Epithelial cell of esophagus (primary cell): ENCODE data around the gene AQP4.

Experiments
- DNase-seq: peaks from one replicate; pipeline ENCODE4 v3.0.0; 2010; ENCODE audit warnings: low read depth
- H3K4me3 ChIP-seq: 2 replicates; pipeline ENCODE4 v1.5.1; 2011; ENCODE audit warnings: mild to moderate bottlenecking, low read length, control low read depth
- CTCF ChIP-seq: IDR thresholded peaks from 2 replicates; pipeline ENCODE4 v1.5.1; 2011; ENCODE audit warnings: low read depth, mild to moderate bottlenecking, low read length, control low read depth, inconsistent platforms; ENCODE audit not compliant: insufficient read depth; ENCODE audit errors: missing control alignments

The AQP4 gene

GRCh38 chr18:26821181-26821580 is 44.3 kb downstream of the AQP4 start:
- H3K4me3 ChIP-seq: no peak overlapping the region
- no peak for TF ChIP-seq CTCF
- DNase-seq: peak; percentile 54

GRCh38 chr18:26819046-26819445 is 46.5 kb downstream of the AQP4 start:
- H3K4me3 ChIP-seq: no peak overlapping the region
- no peak for DNase-seq
- no peak for TF ChIP-seq CTCF

- DNase-seq: no peak
- TF ChIP-seq CTCF: no peak
- no peak overlapping the region for H3K4me3 ChIP-seq
Observed at GRCh38 chr18:26818461-26818860, 47.0 kb downstream of the AQP4 start.

GRCh38 chr18:26813043-26813442 is 52.5 kb downstream of the AQP4 start:
- peak; percentile 74 for TF ChIP-seq CTCF
- no peak overlapping the region for H3K4me3 ChIP-seq
- peak; percentile 82 for DNase-seq

GRCh38 chr18:26812462-26812861 is 53.0 kb downstream of the AQP4 start:
- DNase-seq: no peak
- no peak overlapping the region for H3K4me3 ChIP-seq
- no peak for TF ChIP-seq CTCF

- H3K4me3 ChIP-seq: no peak overlapping the region
- DNase-seq: no peak
- no peak for TF ChIP-seq CTCF
Observed at GRCh38 chr18:26809346-26809745, 56.2 kb downstream of the AQP4 start.

GRCh38 chr18:26806224-26806623 is 59.3 kb downstream of the AQP4 start:
- no peak for TF ChIP-seq CTCF
- DNase-seq: no peak
- no peak overlapping the region for H3K4me3 ChIP-seq
